Left ventricle myocardium inferior (tissue), 1 donor: ENCODE data around the gene KTN1. TPM values are rescaled to one million over a fixed set of nuclear protein-coding genes. Genes with fewer than 3 reads are reported as not detected.
A peak's percentile ranks its signal among the peaks of the same experiment; 100 is the strongest.

Experiments used
- DNase-seq: peaks from one replicate; pipeline ENCODE4 v3.0.0-alpha.2; 2020
- H3K27ac ChIP-seq: fragments of 200-600 bp; replicated peaks from 2 replicates; pipeline ENCODE4 v1.8.0; 2021
- H3K27me3 ChIP-seq: fragments of 200-600 bp; 2 replicates; pipeline ENCODE4 v1.8.0; 2021; ENCODE audit warnings: low read depth
- H3K36me3 ChIP-seq: fragments of 200-600 bp; 2 replicates; pipeline ENCODE4 v1.8.0; 2021
- H3K4me1 ChIP-seq: fragments of 200-600 bp; 2 replicates; pipeline ENCODE4 v1.8.0; 2021
- H3K4me3 ChIP-seq: fragments of 200-600 bp; 2 replicates; pipeline ENCODE4 v1.8.0; 2021; ENCODE audit warnings: mild to moderate bottlenecking, moderate library complexity
- H3K9me3 ChIP-seq: fragments of 200-600 bp; replicated peaks from 2 replicates; pipeline ENCODE4 v1.8.0; 2021
- intact Hi-C: fragments of 100-400 bp; cut with micrococcal nuclease; formaldehyde crosslinking; loops from one replicate; pipeline ENCODE4 v1.11.0; 2022
- total RNA-seq: library from RNA; stranded (reverse); fragmentation: NEBNext Ultra II Directional; extraction: Animal tissue kit (Norgen Biotek cat#: 25700); gene quantifications from one replicate; pipeline ENCODE4 v1.2.1, GENCODE V29; 2021
- TF ChIP-seq, protein P1 (sequence below): fragments of 200-600 bp; IDR thresholded peaks from 2 replicates; pipeline ENCODE4 v1.8.0; 2021; ENCODE audit warnings: antibody characterized with exemption, mild to moderate bottlenecking, borderline replicate concordance
- donor health status: DM: no; HTN: yes; CAD: no; lungs with severe emphysema.

The KTN1 gene
- total RNA-seq, 1 donor from 2014 or later = 294 TPM

DNA sequence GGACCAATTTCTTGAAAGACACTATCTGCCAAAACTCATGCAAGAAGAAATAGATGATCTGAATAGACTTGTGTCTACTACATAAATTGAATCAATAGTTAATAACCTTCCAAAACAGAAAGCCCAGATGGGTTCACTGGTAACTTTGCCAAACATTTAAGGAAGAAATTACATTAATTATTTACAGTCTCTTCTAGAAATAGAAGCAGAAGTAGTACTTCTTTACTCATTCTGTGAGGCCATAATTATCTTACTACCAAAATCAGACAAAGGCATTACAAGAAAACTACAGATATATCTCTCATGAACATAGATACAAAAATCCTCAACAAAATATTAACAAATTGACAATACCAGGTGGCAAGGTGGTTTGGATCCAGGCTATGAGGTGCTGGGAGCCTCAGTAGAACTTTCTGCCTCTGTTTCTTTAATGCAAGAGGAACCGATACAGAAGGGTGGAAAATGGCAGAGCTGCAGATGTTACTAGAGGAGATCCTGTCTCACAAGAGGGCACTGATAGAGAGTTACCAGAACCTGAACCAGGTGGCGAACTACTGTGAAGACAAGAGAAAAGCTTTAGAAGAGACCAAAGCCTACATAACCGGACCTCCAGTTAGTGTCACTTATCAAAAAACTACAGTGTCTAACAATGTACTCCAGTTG, 33.7 kb upstream of the KTN1 start:
- Histone ChIP-seq H3K27ac (no peak overlapping the region), H3K4me1 (peaks cover 7% of the 10 kb centered on the region), H3K27me3 (no peaks in the 10 kb centered on the region), H3K36me3 (no peaks in the 10 kb centered on the region), H3K9me3 (no peaks in the 10 kb centered on the region), H3K4me3 (no peak overlapping the region)
- intact Hi-C loops = no loop called here
- TF ChIP-seq, protein P1, sequence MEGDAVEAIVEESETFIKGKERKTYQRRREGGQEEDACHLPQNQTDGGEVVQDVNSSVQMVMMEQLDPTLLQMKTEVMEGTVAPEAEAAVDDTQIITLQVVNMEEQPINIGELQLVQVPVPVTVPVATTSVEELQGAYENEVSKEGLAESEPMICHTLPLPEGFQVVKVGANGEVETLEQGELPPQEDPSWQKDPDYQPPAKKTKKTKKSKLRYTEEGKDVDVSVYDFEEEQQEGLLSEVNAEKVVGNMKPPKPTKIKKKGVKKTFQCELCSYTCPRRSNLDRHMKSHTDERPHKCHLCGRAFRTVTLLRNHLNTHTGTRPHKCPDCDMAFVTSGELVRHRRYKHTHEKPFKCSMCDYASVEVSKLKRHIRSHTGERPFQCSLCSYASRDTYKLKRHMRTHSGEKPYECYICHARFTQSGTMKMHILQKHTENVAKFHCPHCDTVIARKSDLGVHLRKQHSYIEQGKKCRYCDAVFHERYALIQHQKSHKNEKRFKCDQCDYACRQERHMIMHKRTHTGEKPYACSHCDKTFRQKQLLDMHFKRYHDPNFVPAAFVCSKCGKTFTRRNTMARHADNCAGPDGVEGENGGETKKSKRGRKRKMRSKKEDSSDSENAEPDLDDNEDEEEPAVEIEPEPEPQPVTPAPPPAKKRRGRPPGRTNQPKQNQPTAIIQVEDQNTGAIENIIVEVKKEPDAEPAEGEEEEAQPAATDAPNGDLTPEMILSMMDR = no peak
- DNase-seq = no peak

DNA sequence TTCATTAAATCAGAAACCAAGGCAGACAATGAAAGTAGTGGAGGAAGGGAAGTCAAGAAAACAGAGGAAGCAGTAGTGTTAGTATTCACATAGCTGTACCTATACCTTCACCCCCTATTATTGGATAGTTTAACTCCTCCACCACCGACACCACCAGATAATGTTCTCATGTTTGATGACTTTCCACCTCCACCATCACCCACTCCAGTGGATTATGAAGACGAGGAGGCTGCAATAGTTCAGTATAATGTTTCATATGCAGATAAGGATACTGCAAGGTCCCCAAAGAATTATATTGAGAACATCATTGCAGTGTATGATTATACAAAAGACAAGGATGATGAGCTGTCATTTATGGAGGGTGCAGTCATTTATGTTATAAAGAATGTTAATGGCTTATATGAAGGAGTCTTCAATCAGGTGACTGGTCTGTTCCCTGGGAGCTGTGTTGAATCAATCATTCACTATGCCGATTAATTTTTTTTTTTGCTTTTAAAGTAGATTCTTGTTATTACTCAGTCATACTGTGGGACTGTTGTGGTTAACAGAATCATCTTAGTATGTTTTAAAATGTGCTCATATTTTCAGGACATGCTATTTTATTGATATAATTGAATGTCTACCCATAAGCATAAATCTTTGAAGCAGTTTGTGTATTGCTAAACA, 32.2 kb upstream of the KTN1 start:
- Histone ChIP-seq H3K4me3 (no peak overlapping the region), H3K36me3 (no peaks in the 10 kb centered on the region), H3K27me3 (no peaks in the 10 kb centered on the region), H3K9me3 (no peaks in the 10 kb centered on the region), H3K4me1 (peaks cover 7% of the 10 kb centered on the region), H3K27ac (no peak overlapping the region)
- TF ChIP-seq, protein P1 = no peak
- no peak for DNase-seq
- intact Hi-C loops = no loop called here

DNA sequence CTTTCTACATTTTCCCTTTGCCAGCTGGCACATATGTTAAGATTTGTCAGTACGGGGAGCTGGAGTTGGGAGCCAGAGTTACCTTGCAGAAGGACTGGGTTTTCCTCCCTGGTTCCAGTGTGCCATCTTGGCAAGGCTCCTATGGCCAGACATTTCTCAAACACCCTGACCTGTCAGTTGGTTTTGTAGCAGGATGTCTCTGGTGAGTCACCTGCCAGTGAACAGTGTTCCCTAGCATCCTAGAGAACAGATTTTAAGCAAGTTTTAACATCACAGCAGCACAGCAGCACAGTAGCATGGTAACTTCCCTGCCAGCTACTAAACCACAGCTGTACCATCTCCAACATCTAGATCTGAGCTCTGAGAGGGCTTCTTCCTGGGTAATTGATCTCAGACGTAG, 26.2 kb upstream of the KTN1 start:
- Histone ChIP-seq H3K36me3 (no peaks in the 10 kb centered on the region), H3K27ac (no peak overlapping the region), H3K27me3 (no peaks in the 10 kb centered on the region), H3K4me3 (no peak overlapping the region), H3K4me1 (peaks cover 15% of the 10 kb centered on the region), H3K9me3 (peaks cover 15% of the 10 kb centered on the region)
- TF ChIP-seq, protein P1 = no peak
- no peak for DNase-seq
- intact Hi-C loops = no loop called here

DNA sequence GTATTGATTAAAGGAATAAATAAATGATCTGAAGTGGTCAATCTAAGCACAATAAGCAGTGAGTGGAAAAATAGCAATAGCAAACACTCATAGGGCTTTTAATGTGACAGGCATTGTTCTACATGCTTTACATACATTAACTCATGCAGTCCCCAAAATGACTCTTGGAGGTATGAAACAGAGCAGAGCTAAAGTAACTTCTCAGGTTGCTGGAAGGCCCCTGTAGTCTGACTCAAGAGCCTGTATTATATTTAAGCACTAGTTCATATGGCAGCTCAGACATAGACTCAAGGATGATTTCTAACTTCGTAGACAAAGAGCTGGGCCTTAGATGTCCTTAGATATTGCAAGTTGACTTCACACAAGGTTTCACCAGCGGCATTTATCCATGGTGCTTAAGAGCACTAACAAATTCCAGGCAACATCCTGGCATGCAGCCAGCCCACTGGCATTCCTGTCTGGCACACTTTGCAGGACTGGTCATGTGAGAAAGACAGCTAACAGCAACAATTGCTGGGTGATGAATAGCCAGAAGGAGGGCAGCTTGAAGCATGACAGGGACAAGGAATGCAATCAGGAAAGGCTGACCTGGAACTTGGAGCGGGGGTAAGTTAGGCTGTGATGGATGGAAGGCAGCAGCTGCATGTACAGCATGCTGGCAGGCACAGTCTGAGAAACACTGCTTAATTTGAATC, 22.9 kb upstream of the KTN1 start:
- no peaks in the 10 kb centered on the region for H3K36me3 ChIP-seq
- no peaks in the 10 kb centered on the region for H3K27me3 ChIP-seq
- no peak overlapping the region for H3K4me3 ChIP-seq
- TF ChIP-seq, protein P1 = no peak
- H3K9me3 ChIP-seq = peaks cover 15% of the 10 kb centered on the region
- peak overlapping the region; percentile 52 for H3K27ac ChIP-seq
- intact Hi-C loops = no loop called here
- peaks cover 15% of the 10 kb centered on the region for H3K4me1 ChIP-seq
- peak; percentile 84 for DNase-seq

DNA sequence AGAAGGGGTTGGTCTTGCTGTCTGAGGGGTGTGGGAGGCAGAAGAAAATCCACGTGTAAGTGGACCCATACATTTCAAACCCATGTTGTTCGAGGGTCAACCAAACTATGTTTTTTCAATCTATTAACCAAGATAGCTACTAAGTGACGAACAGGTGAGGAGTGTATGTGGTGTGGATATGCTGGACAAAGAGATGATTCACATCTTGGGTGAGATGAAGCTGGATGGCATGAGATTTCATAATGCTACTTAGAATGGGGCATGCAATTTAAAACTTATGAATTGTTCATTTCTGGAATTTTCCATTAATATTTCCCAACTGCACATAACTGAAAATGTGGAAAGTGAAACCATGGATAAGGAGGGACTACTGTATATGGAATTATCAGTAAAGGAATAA, 17.9 kb upstream of the KTN1 start:
- Histone ChIP-seq H3K9me3 (no peaks in the 10 kb centered on the region), H3K4me3 (no peak overlapping the region), H3K27ac (no peak overlapping the region), H3K4me1 (peaks cover 9% of the 10 kb centered on the region), H3K27me3 (no peaks in the 10 kb centered on the region), H3K36me3 (no peaks in the 10 kb centered on the region)
- TF ChIP-seq, protein P1 = no peak
- no peak for DNase-seq
- intact Hi-C loops = no loop called here
